ENCODE data around the gene INHBE.
"Not testable (repeated sequence)": the region's sequence is repeated elsewhere in the genome, so short reads cannot be mapped to it uniquely, and the experiment has no call there.

The INHBE gene

GRCh38 chr12:57454566-57455373 lies at the start of gene INHBE:
Gene INHBE (plus strand): TSS chr12:57455307. CDS start chr12:57455537, 230 bp downstream.
- no peak for DNase-seq

DNA sequence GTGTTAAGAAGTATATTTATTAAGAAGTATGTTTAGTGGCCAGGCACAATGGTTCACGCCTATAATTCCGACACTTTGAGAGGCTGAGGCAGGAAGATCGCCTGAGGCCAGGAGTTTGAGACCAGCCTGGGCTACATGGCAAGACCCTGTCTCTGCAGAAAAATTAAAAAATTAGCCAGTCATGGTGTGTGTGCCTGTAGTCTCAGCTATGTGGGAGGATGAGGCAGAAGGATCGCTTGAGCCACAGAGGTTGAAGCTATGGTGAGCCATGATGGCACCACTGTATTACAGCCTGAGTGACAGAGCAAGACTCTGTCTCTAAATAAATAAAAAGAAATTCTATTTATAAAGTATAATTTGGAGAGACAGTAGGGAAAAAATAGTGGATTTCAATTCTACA lies 44.6 kb upstream of the INHBE start:
- no peak for DNase-seq

DNA sequence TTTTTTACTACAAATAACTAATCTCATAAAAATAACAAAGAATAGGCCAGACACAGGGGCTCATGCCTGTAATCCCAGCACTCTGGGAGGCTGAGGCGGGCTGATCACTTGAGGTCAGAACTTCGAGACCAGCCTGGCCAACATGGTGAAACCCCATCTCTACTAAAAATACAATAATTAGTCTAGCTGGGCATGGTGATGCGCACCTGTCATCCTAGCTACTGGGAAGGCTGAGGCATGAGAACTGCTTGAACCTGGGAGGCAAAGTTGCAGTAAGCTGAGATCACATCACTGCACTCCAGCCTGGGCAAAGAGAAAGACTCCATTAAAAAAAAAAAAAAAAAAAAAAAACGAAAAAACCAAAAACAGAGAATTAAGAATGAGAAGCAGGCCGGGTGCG lies 40.9 kb upstream of the INHBE start:
- not testable (repeated sequence) for DNase-seq

DNA sequence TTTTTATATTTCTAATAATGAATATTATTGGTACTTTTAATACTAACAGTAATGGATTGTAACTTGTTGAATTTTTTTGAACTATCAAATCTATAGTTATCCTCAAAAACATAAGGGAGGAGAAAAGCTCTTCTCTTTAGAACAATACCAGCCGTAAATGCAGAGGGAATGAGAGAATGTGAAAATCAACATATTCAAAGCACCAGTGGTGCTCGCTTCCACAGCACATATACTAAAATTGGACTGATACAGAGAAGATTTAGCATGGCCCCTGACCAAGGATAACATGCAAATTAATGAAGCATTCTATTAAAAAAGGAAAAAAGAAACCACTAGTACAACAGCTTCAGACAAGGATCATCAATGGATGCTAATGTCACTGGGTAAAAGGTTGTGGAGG lies 40.0 kb upstream of the INHBE start:
- DNase-seq = no peak

DNA sequence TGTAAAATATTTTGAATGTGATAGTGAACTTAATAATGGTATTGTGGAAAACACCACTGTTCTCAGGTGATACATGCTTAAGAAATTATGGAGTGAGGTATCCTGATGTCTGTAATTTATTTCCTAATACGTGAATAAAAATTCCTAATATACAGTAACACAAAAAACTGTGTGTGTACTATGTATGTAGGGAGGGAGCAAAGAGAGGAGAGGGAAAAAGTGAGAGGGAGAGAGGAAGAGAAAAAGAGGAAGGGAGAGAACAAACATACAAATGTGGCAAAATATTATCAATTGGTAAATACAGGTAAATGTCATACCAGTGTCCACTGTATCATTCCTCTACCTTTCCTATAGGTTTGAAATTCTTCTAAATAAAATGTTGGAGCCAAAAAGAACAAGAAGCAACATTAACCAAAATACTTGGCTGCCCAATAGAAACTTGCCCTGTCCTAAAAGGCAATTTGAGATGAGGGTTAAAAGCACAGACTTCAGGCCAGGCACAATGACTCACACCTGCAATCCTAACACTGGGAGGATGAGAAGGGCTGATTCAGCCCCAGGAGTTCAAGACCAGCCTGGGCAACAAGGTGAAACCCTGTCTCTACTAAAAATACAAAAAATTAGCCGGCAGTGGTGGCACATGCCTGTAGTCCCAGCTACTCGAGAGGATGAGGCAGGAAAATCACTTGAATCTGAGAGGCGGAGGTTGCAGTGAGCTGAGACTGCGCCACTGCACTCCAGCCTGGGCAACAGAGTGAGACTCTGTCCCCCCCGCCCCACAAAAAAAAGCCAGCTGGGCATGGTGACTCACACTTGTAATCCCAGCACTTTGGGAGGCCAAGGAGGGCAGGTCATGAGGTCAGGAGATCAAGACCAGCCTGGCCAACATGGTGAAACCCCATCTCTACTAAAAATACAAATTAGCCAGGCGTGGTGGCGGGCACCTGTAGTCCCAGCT lies 38.8 kb upstream of the INHBE start:
- no peak for DNase-seq

GRCh38 chr12:57418255-57418654 lies 36.9 kb upstream of the INHBE start:
- no peak for DNase-seq

- DNase-seq = no peak
Observed at GRCh38 chr12:57419495-57419894, 35.6 kb upstream of the INHBE start.

DNA sequence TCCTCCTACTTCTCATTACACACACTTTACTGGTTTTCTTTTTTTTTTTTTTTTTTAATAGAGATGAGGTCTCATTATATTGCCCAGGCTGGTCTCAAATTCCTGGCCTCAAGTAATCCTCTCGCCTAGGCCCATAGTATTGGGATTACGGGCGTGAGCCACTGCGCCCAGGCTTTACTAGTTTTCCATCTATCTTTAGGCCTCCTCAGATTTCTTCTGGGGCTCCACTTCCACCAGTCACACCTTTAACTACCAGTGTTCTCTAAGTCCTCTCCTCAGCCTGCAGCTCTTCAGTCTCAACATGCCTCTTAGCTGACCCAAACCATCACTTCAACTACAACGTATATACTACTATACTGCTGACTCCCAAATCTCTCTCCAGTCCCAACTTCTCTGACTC lies 34.6 kb upstream of the INHBE start:
- no peak for DNase-seq

DNA sequence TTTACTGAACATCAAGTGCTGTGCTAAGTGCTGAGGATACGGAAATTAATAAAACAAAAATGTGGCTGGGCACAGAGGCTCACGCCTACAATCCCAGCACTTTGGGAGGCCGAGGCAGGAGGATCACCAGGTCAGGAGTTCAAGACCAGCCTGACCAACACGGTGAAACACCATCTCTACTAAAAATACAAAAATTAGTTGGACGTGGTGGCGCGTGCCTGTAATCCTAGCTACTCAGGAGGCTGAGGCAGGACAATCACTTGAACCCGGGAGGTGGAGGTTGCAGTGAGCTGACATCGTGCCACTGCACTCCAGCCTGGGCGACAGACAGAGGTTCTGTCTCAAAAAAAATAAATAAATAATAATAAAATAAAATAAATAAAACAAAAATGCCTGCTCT lies 28.2 kb upstream of the INHBE start:
- DNase-seq = not testable (repeated sequence)

DNA sequence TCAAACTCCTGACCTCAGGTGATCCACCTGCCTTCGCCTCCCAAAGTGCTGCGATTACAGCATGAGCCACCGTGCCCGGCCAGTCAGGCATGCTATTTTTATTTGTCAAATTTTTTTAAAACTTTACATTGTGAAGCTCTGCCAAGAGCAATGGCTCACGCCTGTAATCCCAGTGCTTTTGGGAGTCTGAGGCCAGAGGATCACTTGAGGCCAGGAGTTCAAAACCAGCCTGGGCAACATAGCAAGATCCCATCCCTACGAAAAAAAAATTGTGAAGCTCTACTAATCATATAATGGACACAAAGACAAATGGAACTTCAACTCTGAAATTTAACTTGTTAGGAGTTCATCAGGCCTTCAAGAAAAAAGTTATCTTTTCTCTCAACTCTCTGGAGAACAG lies 26.1 kb upstream of the INHBE start:
- no peak for DNase-seq

DNA sequence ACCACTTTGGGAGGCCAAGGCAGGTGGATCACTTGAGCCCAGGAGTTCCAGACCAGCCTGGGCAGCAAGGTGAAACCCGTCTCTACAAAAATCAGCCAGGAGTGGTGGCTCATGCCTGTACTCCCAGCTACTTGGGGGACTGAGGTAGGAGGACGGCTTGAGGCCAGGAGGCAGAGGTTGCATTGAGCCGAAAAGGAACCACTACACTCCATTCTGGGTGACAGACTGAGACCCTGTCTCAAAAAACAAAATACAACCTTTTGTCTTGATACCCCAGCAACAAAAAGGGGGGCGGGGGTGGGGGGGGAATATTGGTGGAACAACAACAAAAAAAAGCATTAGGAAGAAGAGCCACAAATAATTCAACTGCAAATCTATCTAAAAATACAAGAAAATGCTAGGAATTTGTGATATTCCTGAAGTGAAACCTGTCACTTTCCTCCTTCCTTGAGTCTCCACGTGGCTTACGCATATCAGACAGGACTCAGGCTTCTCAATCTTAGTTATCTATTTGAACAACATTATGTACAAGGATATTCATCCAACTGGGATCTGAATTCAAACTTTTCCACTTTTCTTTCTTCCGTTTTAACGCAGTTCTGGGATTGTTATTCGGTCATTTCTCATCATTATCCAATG lies 25.5 kb upstream of the INHBE start:
- no peak for DNase-seq

GRCh38 chr12:57430112-57430930 lies 24.8 kb upstream of the INHBE start:
- DNase-seq = no peak

DNA sequence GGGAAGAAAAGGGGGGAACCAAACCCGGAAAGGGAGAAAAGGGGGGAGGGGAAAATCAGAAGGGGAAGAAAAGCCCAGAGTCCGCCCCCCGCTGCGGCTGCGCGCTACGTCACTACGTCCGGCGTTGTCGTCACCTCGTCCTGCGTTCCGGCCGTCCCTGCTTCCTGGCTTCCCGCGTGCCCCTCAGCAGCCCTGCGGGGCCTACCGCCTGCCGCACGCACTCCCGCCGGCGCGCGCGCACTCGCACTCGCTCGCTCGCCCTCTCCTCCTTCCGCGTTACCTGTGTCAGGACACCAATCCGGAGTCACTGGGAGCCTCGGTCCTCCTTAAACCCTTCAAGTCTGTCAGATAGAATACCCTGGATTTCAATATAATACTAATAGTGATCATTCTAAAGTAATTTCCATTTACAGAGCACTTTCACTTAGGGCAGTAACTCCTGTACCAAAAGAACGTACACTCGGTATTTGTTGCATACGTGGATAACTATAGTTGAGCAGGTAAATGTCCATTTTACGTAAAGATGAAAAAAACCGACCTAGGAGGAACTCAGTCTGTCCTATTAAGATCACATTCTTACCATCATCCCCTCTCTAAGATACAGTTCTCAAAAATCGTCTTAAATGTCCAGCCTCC lies 24.1 kb upstream of the INHBE start, which contains the start of gene R3HDM2:
R3HDM2 (minus strand) TSS at position 113 of the 636 bp plus-strand sequence. CDS start 120,615 bp downstream, outside the sequence.
- DNase-seq = peak; percentile 100

GRCh38 chr12:57431654-57432188 lies 23.4 kb upstream of the INHBE start:
- DNase-seq = no peak

DNA sequence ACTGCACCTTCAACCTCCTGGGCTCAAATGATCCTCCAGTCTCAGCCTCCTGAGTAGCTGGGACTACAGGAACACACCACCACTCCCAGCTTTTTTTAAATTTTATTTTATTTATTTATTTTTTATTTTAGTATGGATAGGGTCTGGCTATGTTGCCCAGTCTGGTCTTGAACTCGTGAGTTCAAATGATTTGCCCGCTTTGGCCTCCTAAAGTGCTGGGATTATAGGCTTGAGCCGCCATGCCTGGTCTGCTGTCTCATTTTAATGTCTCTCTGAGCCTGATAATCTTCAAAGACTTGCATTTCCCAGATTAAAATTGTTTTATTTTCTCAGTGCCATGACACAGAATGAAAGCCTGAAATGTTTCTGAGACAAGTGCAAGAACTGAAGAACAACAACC lies 21.7 kb upstream of the INHBE start:
- no peak for DNase-seq

DNA sequence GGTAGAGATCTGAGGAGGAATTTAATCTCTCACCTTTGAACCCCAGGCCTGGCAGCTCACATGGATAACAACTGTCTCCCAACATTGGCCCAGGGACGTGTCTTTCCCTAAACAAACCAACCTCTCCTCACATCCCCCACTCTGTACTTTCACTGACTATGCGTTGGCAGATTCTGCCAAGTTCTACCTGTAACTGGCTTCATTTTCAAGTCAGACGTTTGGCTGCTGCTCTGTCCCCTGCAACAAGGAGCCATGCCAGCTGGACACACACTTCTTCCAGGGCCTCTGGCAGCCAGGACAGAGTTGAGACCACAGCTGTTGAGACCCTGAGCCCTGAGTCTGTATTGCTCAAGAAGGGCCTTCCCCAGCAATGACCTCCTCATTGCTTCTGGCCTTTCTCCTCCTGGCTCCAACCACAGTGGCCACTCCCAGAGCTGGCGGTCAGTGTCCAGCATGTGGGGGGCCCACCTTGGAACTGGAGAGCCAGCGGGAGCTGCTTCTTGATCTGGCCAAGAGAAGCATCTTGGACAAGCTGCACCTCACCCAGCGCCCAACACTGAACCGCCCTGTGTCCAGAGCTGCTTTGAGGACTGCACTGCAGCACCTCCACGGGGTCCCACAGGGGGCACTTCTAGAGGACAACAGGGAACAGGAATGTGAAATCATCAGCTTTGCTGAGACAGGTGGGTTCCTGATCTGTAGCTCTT lies 20.4 kb upstream of the INHBE start, which contains the start of gene INHBC:
INHBC (plus strand) TSS at position 268 of the 707 bp plus-strand sequence; CDS start at position 371, 103 bp downstream.
- DNase-seq = no peak

DNA sequence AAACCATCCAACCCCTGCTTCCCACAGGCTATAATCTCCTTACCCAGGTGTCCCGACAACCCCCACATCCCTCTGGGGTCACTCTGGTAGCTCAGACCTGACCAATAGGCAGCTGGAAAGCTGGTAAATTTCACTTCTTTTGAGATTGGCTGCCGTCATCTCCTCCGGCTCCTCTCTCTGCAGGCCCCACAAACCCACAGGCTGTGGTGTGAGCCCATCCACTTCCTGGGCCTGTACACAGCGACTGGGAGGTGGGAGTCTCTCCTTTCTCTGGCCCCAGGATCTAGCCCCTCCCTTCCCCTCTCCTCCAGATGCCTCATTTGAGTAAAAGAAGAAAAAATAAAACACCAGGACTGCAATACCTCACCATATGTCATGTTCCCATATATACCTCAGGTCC lies 19.8 kb upstream of the INHBE start:
- DNase-seq = no peak

GRCh38 chr12:57438400-57438799 lies 16.7 kb upstream of the INHBE start:
- DNase-seq = no peak

GRCh38 chr12:57439762-57440266 lies 15.3 kb upstream of the INHBE start:
- DNase-seq = no peak

- not testable (repeated sequence) for DNase-seq
Observed at GRCh38 chr12:57441393-57441792, 13.7 kb upstream of the INHBE start.
